ENCODE measurements around the gene NTRK1.

The NTRK1 gene

DNA sequence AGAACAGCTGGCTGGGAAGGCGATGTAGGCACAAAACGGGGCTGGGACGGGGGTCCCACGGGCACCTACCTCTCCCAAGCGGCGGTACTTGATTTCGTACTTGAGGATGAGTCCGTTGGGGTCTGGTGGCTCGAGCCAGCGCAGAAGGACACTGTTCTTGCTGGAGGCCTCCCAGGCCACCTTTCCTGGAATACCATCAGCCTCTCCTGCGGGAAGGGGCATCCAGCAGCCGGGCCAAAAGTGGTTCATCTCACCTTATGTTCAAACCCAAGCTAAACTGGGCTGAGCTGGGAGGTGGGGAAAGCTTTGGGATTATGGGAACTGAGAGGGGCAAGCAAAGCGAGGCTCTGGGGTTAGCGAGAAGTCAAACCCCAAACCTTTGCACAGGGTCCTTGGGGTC is 16.0 kb upstream of the NTRK1 start:
- Histone ChIP-seq H4K20me1 (ENCODE audit: insufficient read depth, low read length) (no peaks in the 10 kb centered on the region), H2AFZ (ENCODE audit: low read length) (no peak overlapping the region)

DNA sequence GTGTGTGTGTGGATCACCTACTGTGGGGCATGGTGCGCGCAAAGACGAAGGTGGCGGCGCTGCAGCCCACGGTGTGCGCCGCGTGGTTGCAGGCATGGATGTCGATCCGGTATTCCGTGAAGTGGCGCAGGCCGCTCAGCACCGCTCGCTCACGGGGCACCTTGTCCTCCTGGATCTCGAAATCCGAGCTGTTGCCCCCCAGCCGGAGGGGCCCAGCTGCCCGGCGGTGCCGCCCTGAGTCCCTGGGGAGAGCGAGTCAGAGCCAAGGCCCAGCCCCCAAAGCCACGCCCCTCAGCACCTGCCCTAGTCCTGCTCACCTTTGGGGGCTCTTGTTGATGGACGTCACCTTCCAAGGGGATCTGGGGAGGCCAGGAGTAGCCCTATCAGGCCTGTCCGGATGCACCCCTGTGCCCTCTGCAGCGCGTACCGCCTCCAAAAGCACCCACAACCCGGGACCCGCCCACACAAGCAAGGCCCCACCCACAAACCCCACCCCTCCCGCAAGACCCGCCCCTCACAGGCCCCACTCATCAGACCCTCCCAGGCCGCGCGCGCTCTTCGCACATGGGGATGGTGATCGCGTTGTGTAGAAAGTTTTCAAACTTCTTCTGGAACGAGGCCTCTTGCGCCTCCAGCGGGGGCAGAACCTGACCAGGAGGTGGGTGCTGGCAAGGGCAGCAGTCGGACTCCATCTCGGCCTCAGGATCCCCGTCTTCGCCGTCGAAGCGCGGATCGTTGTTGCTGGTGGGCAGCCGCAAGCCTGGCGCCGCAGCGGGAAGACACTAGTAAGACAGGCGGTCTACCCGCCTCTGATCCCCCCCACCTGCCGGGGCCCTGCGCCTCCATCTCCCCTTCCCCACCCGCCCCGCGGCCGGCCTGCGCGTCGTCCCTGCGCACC is 15.4 kb upstream of the NTRK1 start:
- Histone ChIP-seq H3K4me1 (ENCODE audit: insufficient read depth, low read length, severe bottlenecking) (no peaks in the 10 kb centered on the region), H3K4me2 (ENCODE audit: low read length) (no peak overlapping the region), H3K27me3 (ENCODE audit: insufficient read depth, low read length) (peaks cover 4% of the 10 kb centered on the region; the same call in 1 of the 2 replicates), H3K4me3 (ENCODE audit: low read depth, low read length, poor library complexity, severe bottlenecking) (no peak overlapping the region), H3K9me3 (ENCODE audit: low read length) (no peaks in the 10 kb centered on the region), H3K9ac (ENCODE audit: low read length) (no peak overlapping the region), H3F3A (ENCODE audit: insufficient read depth, low read length) (no peaks in the 10 kb centered on the region), H3K79me2 (ENCODE audit: insufficient read depth, low read length) (no peaks in the 10 kb centered on the region), H4K20me1 (ENCODE audit: insufficient read depth, low read length) (no peaks in the 10 kb centered on the region), H3K36me3 (ENCODE audit: insufficient read depth, low read length) (no peaks in the 10 kb centered on the region), H2AFZ (ENCODE audit: low read length) (no peak overlapping the region), H3K27ac (ENCODE audit: low read depth, low read length, poor library complexity, severe bottlenecking) (no peak overlapping the region), H3K9me2 (ENCODE audit: low read depth, low read length) (no peaks in the 10 kb centered on the region)
- TF ChIP-seq EZH2 (IDR thresholded peaks at IDR 0.05; ENCODE audit: borderline replicate concordance, low read length) = no peak
- TF ChIP-seq, protein P1, sequence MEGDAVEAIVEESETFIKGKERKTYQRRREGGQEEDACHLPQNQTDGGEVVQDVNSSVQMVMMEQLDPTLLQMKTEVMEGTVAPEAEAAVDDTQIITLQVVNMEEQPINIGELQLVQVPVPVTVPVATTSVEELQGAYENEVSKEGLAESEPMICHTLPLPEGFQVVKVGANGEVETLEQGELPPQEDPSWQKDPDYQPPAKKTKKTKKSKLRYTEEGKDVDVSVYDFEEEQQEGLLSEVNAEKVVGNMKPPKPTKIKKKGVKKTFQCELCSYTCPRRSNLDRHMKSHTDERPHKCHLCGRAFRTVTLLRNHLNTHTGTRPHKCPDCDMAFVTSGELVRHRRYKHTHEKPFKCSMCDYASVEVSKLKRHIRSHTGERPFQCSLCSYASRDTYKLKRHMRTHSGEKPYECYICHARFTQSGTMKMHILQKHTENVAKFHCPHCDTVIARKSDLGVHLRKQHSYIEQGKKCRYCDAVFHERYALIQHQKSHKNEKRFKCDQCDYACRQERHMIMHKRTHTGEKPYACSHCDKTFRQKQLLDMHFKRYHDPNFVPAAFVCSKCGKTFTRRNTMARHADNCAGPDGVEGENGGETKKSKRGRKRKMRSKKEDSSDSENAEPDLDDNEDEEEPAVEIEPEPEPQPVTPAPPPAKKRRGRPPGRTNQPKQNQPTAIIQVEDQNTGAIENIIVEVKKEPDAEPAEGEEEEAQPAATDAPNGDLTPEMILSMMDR (IDR thresholded peaks at IDR 0.05; ENCODE audit: low read length) = no peak

More for the DNA sequence above, 16.0 kb upstream of the NTRK1 start:
- Histone ChIP-seq H3K79me2 (ENCODE audit: insufficient read depth, low read length) (no peaks in the 10 kb centered on the region), H3K27ac (ENCODE audit: low read depth, low read length, poor library complexity, severe bottlenecking) (no peak overlapping the region), H3K9me3 (ENCODE audit: low read length) (no peaks in the 10 kb centered on the region), H3K27me3 (ENCODE audit: insufficient read depth, low read length) (peaks cover 4% of the 10 kb centered on the region; the same call in 1 of the 2 replicates), H3K9ac (ENCODE audit: low read length) (no peak overlapping the region), H3F3A (ENCODE audit: insufficient read depth, low read length) (no peaks in the 10 kb centered on the region), H3K4me2 (ENCODE audit: low read length) (no peak overlapping the region), H3K4me3 (ENCODE audit: low read depth, low read length, poor library complexity, severe bottlenecking) (no peak overlapping the region), H3K36me3 (ENCODE audit: insufficient read depth, low read length) (no peaks in the 10 kb centered on the region), H3K4me1 (ENCODE audit: insufficient read depth, low read length, severe bottlenecking) (no peaks in the 10 kb centered on the region), H3K9me2 (ENCODE audit: low read depth, low read length) (no peaks in the 10 kb centered on the region)
- TF ChIP-seq EZH2 (IDR thresholded peaks at IDR 0.05; ENCODE audit: borderline replicate concordance, low read length) = no peak
- TF ChIP-seq, protein P1 (IDR thresholded peaks at IDR 0.05; ENCODE audit: low read length) = no peak

DNA sequence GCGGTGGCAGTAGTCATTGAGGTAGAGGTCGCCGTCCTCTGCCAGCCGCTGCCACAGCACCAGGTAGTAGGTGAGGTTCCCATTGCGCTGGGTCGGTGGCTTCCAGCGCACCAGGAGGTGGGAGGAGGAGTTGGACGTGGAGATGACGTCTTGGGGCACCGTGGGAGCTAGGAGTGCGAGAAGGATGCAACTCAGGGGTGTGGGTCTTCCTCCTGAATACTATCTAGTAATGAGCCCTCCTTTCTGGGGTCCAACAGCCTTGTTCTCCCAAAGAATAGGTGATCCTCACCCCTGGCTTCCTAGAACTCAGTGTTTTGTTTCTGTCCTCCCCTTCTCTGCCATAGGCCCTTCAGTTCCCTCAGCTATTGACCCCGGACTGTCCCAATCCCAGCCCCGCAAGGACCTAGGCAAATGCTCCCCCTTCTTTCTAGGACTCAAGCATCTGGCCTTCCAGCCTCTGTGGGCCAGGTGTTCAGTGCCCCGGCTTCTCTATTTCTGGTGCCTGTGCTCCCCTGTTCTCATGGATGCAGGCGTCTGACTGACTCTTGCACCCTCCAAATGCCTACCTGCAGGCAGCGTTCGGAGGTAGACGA is 14.6 kb upstream of the NTRK1 start:
- Histone ChIP-seq H3K27me3 (ENCODE audit: insufficient read depth, low read length) (peaks cover 6% of the 10 kb centered on the region; the same call in 1 of the 2 replicates), H3K9me3 (ENCODE audit: low read length) (no peaks in the 10 kb centered on the region), H3F3A (ENCODE audit: insufficient read depth, low read length) (no peaks in the 10 kb centered on the region), H3K4me2 (ENCODE audit: low read length) (no peak overlapping the region), H4K20me1 (ENCODE audit: insufficient read depth, low read length) (no peaks in the 10 kb centered on the region), H3K36me3 (ENCODE audit: insufficient read depth, low read length) (no peaks in the 10 kb centered on the region), H3K9ac (ENCODE audit: low read length) (no peak overlapping the region), H3K27ac (ENCODE audit: low read depth, low read length, poor library complexity, severe bottlenecking) (no peak overlapping the region), H2AFZ (ENCODE audit: low read length) (no peak overlapping the region), H3K4me1 (ENCODE audit: insufficient read depth, low read length, severe bottlenecking) (no peaks in the 10 kb centered on the region), H3K79me2 (ENCODE audit: insufficient read depth, low read length) (no peaks in the 10 kb centered on the region), H3K4me3 (ENCODE audit: low read depth, low read length, poor library complexity, severe bottlenecking) (no peak overlapping the region), H3K9me2 (ENCODE audit: low read depth, low read length) (no peaks in the 10 kb centered on the region)
- no peak for TF ChIP-seq EZH2 (IDR thresholded peaks at IDR 0.05; ENCODE audit: borderline replicate concordance, low read length)
- TF ChIP-seq, protein P1 (IDR thresholded peaks at IDR 0.05; ENCODE audit: low read length) = no peak
